ENCODE measurements around the gene SGMS1.

DNA sequence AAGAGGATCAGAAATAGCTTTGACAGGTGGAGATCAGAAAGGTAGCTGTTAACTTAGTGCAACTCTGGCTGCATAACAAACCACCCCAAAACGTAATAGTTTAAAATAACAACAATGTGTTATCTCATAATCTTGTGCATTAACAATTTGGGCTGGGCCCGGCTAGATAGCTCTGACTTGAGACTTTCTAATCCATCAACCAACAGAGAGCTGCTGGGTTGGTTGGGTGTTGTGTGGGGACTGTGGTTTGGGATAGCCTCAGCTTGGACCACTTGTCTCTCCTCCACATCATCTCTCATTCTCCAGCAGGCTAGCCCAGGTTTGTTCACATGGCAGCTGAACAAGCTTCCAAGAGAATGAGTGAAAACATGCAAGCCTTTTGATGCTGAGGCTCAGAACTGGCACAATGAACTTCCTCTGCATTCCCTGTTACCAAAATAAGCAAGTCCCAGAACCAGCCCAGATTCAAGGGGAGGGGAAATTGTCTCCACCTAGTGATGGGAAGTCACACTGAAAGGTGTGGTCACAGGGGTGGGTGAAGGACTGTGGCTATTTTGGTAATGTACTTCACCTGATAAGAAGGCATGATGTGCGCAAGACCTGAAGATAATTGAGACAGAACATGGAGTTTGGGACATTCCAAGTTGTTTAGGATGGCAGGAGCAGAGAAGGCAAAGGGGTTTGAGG, 352.0 kb downstream of the SGMS1 start:
- TF ChIP-seq, protein P1, sequence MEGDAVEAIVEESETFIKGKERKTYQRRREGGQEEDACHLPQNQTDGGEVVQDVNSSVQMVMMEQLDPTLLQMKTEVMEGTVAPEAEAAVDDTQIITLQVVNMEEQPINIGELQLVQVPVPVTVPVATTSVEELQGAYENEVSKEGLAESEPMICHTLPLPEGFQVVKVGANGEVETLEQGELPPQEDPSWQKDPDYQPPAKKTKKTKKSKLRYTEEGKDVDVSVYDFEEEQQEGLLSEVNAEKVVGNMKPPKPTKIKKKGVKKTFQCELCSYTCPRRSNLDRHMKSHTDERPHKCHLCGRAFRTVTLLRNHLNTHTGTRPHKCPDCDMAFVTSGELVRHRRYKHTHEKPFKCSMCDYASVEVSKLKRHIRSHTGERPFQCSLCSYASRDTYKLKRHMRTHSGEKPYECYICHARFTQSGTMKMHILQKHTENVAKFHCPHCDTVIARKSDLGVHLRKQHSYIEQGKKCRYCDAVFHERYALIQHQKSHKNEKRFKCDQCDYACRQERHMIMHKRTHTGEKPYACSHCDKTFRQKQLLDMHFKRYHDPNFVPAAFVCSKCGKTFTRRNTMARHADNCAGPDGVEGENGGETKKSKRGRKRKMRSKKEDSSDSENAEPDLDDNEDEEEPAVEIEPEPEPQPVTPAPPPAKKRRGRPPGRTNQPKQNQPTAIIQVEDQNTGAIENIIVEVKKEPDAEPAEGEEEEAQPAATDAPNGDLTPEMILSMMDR (IDR thresholded peaks at IDR 0.05): no peak
- TF ChIP-seq POLR2AphosphoS5 (IDR thresholded peaks at IDR 0.05): no peak
- TF ChIP-seq POLR2A (IDR thresholded peaks at IDR 0.05): no peak
- TF ChIP-seq EP300 (IDR thresholded peaks at IDR 0.05): no peak
